Renal cortical epithelial cell (primary cell): ENCODE measurements around the gene CFP. TPM values are rescaled to one million over a fixed set of nuclear protein-coding genes. Genes with fewer than 3 reads are reported as not detected.

Experiments
- DNase-seq: peaks from one replicate; pipeline ENCODE4 v3.0.0-alpha.2; 2011; ENCODE audit warnings: low read depth
- total RNA-seq: library from RNA; depleted of rRNA; stranded (reverse); fragments of >200 nt; gene quantifications from 2 replicates; pipeline ENCODE4 v1.2.3, GENCODE V29; 2014

The CFP gene
- total RNA-seq, 1 donor from 2014 or later: 0.05 TPM

GRCh38 chrX:47574076-47574546, 55.6 kb downstream of the CFP start:
- DNase-seq: no peak

GRCh38 chrX:47573341-47574075, 56.2 kb downstream of the CFP start:
- DNase-seq: no peak

Other genes with a start within 250 kb of the CFP start
- gene ZNF41, start 146.7 kb downstream of the CFP start, total RNA-seq: 7.3 and 11.2 TPM in 2 replicates
- gene ARAF, start 68.7 kb downstream of the CFP start, total RNA-seq: 11.3 and 28.5 TPM in 2 replicates
- gene TIMP1, start 47.5 kb downstream of the CFP start, total RNA-seq: 41.0 and 123 TPM in 2 replicates
- 0.05 and 0.17 TPM in 2 replicates for gene SYN1, start 10.1 kb downstream of the CFP start, total RNA-seq
- gene ELK1, start 20.6 kb upstream of the CFP start, total RNA-seq: 13.5 and 16.4 TPM in 2 replicates
- 62.6 and 106 TPM in 2 replicates for gene UXT, start 29.2 kb upstream of the CFP start, total RNA-seq
- gene ZNF81, start 207.0 kb upstream of the CFP start, total RNA-seq: 2.6 and 9.3 TPM in 2 replicates